NCI-H146 treated with DMSO at 0.1 percent for 48 hours (cell line): Measurements from ENCODE around the gene POLA1.

Source experiments
- DNase-seq: peaks from one replicate; lab custom pipeline; 2025; ENCODE audit not compliant: unreplicated experiment; lab: John Stamatoyannopoulos, UW

The POLA1 gene

DNA sequence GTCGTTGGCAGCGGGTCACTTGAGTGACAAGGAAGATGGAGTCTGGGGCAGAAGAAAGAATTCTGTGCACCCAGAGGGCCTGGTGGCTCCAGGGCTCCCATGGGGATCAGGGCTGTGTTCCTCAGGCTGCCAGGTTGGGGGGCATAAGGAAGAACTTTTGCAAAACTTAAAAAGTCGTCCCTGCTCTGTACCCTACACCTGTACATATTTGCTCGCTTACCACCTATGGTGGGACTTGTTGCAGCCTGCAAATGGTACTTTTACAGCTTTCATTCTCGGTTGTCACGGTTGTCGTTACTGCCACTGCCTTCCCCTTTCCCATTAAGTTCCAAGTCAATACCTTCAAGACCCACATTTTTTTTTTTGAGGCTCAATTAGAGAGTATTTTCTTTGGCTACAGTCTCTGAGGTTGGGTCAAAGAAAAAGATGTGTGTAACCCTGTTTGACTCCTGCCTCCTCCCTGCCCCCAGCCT lies 312.9 kb downstream of the POLA1 start:
- no peak for DNase-seq

DNA sequence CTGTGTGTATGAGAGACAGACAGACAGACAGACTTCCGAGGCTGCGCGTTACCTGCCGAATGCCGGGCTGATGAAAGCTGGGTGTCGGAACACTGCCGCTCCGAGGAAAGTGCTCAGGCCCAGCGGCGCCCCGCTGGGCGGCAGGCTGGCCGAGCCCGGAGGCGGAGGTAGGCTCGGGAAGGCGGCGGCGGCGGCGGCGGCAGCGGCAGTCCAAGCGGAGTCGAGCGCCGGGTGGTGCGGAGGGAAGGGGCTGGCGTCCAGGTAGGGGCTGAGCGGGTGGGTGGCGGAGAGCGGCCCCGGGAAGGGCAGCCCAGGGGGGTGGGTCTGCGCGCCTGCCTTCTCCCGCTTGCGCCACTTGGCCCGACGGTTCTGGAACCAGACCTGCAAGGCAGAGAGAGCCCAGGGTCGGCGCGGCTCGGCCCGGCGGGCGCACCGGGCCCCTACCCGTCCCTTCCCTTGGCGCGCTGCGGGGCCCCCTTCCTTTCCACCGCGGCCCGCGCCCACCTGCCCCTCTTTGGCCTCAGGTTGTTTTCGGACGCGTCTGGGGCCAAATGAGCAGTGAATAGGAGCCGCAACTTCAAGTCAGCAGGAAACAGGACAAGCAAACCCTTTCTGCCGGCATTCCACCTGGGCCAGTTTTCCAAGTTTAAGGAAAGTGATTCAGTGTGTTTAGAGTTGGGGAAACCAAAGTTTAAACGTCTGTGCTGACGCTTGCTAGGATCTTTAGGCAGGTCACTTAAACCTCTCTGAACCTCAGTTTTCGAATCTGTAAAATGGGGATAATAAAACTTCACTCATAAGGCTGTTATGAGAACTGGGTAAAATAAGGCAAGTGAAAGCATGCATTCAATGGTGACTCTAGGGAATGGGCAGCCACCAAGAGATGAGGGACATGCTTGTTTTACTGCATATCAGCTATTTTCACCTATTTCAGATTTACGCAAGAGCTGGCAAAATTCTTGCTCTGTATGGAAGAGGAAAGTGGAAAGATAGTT lies 313.6 kb downstream of the POLA1 start:
- no peak for DNase-seq

- DNase-seq: no peak
Observed at GRCh38 chrX:25009407-25009806, 315.7 kb downstream of the POLA1 start.

DNA sequence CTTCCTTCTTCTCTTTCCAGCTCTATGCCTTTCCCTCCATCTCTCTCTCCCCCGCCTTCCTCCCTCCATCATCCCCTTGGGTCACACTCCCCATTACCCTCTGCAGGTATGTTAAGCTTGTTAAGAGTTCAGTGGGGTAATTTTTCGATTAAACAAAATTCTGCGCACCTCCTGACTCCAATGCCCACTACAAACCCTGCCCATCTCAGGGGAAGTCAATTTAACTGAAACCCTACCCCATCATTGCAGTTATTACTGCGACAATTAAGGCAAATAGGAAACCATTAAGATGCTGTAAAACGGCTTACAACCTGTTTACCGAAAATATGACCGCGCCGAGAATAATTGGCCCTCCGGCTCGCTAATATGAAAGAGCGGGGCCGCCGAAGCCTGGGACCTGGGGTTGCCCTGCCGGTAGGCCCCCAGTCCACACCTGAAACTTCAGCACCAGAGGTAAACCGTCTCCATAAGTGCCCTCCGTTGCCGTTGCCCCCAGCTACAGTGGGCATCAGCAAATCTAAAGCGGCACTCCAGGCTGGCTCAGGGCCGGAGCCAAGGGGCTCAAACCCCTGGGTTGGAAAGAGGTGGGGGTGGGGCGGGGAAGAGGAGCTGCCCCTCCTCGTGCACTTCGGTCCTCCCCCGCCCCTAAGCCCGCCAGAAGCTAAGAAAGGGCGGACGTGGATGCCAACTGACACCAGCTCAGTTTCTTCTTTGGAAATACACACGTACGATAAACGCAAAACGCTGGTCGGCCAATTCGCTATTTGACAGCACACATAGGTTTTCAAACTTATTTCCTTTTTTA lies 317.3 kb downstream of the POLA1 start:
- DNase-seq: no peak

DNA sequence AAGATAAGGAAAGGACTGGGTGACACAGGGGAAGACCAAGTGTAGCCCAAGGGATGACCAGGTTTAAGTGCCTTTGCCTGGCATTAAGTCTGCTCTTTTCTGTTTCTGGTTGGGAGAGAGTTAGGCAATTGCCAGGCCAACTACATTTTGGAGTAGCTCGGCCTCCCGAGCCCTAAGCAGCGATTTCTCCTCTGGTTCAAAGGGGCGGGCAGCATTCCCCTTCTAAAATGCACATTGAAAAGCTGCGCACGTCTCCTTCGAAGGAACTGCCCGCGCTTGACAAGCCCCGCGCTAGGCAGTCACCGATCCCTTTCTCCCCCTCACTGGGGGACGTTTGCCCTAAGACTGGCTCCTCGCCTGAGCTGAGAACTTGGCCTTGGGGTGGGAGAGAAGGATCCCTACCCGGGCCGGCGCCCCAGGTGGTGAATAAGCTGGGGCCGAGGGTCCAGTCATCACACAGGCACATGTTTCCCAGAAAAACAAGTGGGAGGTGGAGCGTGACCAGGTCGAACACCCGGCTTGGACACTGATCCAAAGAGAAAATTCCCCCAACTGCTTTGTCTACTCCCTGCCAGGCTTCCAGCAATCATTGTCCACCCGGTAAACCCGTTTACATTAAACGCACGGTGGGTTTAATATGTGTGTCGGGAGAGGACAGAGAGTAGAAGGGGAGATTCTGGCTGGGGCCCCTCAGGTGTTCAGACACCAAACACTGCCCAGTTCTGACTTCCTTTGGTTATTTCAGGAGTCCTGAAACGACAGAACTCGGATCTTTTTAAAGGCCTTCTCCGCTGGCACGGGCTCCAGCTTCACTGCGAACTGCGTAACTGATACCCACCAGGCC lies 318.1 kb downstream of the POLA1 start:
- DNase-seq: no peak

DNA sequence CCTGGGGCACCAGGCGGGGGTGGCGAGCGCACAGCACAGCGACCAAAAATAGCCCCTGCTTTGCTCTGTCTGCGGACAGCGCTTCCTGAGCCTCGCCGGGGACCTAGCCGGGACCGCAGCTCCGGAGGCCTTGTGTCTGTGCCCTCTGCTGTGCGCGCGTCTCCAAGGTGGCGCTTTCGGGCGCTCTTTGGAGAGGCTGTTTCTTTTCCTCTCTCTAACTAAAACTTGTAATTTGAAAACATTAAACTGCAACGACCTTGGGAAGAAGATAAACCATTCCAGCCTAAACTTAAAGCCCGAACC lies 318.7 kb downstream of the POLA1 start:
- no peak for DNase-seq

- DNase-seq: no peak
Observed at GRCh38 chrX:25012793-25013631, 319.3 kb downstream of the POLA1 start.

DNA sequence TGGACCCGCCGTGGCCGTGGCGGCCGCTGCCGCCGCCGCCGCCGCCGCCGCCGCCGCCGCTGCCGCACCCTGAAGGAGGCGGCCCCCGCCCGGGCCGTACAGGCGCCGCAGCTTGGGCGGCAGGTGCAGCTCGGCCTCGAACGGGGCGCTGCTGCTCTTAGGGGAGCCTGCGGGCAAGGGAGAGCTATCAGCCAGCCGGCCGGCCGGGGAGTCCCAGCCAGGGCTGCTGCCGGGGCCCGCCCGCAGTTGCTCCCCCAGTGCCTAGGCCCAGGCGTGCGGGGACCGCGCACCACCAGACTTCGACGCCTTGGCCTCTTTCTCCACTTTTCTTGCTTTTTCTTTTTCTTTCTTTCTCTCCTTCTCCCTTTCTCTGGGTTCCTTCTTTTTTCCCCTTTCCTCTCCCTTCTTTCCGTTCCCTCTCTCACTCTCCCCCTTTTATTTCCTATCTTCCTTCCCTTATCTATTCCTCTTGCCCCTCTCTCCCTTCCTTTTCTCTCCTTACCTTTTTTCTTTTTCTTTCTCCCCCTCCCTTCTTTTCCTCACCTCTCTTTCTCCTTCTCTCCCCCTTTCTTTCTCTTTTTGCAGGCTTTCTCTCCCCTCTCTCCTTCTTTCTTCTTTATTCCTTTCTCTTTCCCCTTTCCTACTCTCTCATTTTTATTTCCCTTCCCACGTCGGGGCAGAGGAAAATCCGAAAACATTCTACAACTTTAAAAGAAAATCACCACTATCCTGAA lies 320.1 kb downstream of the POLA1 start:
- no peak for DNase-seq

- DNase-seq: no peak
Observed at GRCh38 chrX:25014366-25014838, 320.7 kb downstream of the POLA1 start.

DNA sequence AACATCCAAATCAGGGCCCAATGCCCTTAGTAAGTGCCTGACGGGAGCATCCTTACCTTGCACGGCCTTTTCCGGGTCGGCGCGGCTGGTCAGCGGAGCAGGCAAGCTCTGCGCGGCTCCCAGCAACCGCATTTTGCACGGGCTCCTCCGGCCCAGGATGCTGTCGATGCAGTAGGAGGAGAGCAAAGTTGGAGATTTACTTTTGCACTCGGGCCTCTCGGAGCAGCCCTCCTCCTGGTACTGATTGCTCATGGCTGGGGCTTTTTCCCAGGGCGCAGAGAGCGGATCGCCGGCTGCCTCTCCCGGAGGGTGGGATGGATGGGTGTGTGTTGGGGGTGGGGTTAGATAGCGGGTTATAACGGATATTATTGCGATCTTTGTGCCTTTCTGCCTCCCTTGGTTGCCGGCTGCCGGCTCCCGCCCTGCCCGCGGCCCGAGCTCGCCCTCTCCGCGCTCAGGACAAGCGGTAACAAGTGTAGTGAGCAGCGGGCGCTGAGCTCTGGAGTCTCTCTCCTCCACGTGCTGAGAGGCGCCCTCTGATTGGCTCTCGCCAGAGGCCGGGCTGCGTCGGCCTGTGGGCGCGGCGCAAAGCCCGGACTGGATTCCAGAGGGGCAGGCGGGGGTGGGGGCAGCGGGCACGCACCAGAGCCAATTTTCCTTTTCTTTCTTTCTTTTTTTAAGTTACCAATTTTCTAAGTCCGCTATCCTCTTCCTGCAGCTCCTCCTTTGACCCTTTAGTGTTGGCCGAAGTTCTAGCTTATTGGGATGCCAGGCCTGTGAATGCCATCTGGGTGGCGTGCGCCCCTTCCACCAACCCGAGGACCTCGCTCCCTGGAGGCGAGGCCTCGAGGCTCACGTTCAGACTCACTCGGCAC lies 322.0 kb downstream of the POLA1 start, which contains the start of gene ARX:
Gene ARX (minus strand): TSS at position 480 of the 875 bp plus-strand sequence. CDS start 228 bp downstream, at position 252.
- DNase-seq: peak; percentile 47

DNA sequence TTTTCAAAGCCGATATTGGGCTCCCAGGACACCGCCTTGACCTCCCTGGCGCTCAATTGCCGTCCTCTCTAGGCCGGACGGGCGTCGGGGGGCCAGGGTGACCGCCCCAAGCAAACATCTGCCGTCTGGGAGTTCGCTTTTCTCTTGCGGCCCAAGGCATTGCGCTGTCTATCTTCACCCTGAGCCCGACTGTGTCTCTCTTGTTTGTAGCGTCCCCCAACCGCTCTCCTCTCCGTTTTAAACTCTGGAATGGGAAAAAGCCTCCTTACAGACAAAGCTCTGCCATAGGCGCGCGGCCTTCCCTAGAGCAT lies 322.6 kb downstream of the POLA1 start:
- no peak for DNase-seq

DNA sequence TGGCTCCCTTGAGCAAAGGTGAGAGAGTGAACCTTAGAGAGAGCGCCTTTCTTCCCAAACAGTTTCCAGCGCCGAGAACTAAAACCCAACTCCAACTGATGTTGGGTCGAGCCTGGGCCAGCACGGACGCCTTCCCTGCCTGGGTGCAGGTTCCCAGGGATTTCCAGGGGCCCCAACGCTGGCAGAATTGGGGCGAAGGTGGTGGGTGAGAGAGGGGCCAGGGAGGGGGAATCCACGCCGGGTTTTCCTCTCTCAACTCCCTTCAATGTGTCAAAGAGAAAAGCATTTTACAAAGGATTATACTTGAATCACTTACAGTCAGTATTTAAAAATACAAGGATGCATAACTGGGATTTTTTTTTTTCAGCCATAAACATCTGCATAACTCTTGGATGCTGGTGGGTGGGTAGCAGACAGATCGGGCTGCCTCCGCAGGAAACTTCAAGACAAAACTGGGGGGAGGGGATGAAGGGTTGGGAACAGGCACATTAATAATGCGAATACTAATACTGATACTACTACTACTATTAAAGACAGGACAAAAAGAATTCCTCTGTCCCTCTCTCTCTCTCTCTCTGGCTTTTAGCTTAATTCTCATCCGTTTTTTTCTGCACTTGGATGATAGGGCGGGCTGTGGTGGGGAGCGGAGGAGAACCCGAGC lies 323.4 kb downstream of the POLA1 start:
- DNase-seq: no peak

- DNase-seq: no peak
Observed at GRCh38 chrX:25017667-25018247, 324.0 kb downstream of the POLA1 start.

- no peak for DNase-seq
Observed at GRCh38 chrX:25018682-25019081, 325.0 kb downstream of the POLA1 start.

DNA sequence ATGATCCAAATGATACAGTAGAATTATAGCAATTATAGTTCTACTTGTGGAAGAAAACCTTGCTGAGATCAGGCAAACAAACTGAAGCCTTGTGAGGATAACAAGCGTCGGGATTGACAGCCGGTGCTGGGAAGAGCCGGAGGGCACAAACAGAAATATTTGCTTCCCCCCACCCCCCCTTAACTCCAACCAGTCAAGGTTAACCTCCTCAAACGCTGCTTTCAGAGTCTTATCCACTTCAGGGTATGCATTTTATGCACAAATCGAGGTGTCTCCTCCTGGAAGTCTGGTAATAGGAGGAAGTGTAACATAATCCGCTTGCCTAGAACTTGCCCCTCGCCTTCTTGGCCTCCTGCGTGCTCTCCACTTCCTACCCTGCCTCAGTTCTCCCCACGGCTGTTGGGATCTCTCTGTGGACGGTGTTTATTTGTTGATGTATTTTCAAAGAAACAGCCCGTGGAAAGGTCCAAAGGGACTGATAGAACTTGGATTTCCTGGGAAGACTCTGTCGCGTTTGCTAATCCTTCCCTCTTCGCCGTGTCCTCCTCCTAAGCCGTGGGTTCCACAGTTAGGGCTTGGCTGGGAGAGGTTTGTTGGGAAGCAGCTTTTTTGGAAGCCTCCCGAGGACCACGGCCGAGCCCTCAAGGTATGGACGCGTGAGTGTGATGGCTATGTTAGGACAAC lies 326.1 kb downstream of the POLA1 start:
- peak; percentile 26 for DNase-seq

DNA sequence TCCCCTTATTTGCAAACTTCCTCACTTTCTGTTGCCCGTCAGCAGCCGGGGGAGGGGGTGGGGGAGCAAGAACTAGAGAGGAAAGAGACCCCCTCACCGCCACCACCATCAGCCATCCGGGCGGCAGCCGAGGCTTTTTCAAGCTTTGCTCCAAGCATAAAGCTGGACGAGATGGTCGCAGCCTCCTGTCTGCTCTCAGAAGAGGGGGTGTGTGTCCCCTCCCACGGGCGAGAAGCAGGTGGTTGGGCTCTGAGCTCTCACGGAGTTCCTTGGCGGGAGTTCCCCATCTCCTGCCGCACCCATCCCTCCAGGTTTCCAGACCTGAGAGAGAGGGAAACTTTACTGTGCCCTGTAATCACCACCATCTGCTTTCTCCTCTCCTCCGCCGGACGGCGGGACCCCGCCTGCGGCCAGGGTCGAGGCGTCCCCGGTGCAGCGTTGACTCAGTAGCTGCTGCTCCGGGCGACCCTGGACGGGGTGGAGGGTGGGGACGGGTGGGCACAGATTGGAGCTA lies 326.7 kb downstream of the POLA1 start:
- no peak for DNase-seq
